Fibroblast of skin of left biceps (primary cell): ENCODE results near the gene DKKL1.

Source experiments
- DNase-seq, 2 experiments: peaks; one replicate each; pipeline ENCODE4 v3.0.0-alpha.2; 2013; ENCODE audit warnings: low read depth in 2 of 2

The DKKL1 gene

GRCh38 chr19:49396738-49397505, 33.2 kb downstream of the DKKL1 start:
- DNase-seq: no peak

GRCh38 chr19:49398001-49398615, 34.4 kb downstream of the DKKL1 start:
- no peak for DNase-seq

DNA sequence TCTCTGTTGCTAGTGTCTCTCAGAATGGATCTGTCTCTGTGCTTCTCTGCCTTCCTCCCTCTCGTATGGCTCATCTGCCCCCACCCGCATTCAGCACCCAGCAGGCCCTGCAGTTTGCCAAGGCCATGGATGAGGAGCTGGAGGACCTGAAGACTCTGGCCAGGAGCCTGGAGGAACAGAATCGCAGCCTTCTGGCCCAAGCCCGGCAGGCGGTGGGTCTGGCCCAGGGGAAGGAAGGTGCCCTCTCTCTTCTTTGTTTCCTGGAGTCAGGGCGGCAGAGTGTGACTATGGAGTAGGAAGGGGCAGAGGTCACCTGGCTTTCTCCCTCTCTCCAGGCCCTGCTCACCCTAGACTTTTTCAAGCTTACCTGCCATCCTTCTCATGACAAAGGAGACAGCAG, 35.3 kb downstream of the DKKL1 start:
- no peak for DNase-seq

DNA sequence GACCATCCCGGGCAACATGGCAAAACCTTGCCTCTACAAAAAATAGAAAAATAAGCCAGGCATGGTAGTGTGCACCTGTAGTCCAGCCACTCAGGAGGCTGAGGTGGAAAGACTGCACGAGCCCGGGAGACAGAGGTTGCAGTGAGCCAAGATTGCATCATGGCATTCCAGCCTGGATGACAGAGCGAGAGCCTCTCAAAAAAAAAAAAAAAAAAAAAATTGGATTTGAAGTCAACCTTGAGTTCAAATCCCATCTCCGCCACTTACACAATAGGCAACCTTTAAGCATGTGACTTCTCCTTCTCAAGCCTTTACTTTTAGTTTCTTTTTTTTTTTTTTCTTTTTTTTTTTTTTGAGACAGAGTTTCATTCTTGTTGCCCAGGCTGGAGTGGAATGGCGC, 36.4 kb downstream of the DKKL1 start:
- DNase-seq: no peak

DNA sequence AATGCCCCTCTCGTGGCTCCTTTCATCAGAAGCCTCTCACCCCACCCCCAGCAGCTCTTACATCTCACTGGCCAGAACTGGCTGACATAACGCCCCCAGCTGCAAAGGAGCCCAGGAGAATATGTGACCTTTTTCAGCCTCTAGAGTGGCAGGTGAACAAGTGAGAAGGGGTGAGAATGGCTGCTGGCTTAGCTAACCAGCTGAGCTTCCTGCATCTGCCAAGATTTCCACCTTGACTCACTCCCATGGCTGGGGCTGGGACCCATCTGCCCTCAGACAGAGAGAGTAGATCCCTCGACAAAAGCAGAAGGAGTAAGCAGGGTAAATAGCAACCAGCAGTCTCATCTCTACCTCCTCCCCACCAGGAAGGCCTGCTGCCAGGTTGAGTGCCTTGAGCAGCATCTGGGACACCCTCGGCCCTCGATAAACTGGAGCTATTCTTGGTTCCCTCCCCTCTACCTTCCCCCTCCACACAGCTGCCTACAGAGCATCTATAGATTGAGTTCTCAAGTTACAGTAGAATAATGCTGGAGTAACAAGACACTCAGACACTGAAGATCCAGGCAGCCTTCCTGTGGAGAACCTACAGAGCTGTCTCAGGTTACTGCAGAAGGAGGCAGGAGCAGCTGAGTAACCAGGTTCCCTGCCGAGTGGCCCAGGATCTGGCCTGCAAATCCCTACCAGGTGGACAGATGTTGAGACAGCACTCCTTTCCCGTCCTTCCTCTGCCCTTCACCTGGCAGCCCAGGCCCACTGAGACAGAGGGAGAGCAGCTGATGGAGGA, 39.9 kb downstream of the DKKL1 start:
- peak in 1 of 2 experiments; percentile 16 for DNase-seq

DNA sequence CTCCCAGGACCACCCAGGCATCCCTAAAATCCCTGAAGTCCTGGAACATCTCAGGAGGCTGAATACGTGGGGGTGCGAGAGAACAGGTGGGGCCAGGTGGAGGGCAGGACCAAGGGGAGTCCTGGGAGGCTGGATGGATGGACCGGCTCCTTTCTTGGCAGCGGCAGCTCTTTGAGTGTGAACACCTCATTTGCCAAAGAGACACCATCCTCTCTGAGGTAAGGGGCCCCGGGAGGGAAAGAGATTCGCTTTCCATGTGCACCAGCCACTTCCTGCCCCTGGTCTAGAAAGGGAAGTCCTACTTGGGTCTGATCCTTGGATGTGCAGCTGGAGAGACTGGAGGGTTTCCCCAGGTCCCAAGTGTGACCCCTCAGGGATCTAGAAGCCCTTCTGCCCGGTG, 43.4 kb downstream of the DKKL1 start:
- no peak for DNase-seq

DNA sequence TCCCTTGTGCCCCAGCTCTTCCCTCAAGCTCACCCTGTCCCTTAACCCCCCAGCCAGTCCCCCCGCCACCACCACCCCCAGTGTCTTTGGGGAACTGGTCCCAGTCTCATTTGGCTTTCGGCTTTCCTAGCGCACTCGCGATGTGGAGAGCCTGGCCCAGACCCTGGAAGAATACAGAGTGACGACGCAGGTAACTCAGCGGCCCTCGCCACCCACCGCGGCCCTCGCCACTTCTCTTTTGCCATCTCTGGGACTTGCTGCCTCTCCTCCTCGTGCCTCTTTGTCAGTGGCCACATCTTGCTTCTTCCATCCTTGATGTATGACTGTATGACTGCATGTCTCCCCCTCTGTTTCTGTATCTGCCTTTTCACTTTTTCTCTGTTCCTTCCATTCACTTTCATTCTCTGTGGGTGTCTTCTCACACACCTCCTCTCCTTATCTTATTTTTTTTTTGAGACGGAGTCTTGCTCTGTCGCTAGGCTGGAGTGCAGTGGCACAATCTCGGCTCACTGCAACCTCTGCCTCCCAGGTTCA, 43.9 kb downstream of the DKKL1 start:
- DNase-seq: no peak

DNA sequence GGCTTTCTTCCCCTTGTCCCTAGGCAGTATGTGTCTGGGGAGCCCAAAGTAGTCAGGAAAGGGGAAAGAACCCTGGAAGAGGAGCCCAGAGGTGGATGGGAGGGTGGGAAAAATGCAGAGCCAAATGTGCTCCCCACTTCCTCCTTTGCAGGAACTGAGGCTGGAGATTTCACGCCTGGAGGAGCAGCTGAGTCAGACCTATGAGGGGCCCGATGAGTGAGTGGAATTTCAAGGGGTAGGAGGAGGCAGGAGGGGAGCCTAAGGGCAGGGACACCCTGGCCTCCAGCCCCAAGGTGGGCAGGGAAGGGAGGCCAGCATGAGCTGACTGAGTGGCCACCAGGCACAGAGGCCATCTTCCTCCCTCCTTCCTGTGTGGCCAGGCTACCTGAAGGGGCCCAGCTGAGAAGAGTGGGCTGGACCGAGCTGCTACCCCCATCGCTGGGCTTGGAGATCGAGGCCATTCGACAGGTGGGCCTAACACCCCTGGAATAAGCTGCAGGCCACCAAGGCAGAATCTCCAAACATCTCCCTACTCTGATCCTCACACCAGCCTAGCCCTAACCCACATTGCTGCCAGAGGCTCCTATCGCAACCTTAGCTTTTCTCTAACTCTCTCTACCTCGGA, 45.3 kb downstream of the DKKL1 start:
- no peak for DNase-seq

GRCh38 chr19:49409441-49410029, 45.9 kb downstream of the DKKL1 start:
- DNase-seq: no peak

GRCh38 chr19:49411681-49412326, 48.1 kb downstream of the DKKL1 start:
- DNase-seq: no peak

GRCh38 chr19:49413348-49413747, 49.7 kb downstream of the DKKL1 start:
- DNase-seq: no peak

DNA sequence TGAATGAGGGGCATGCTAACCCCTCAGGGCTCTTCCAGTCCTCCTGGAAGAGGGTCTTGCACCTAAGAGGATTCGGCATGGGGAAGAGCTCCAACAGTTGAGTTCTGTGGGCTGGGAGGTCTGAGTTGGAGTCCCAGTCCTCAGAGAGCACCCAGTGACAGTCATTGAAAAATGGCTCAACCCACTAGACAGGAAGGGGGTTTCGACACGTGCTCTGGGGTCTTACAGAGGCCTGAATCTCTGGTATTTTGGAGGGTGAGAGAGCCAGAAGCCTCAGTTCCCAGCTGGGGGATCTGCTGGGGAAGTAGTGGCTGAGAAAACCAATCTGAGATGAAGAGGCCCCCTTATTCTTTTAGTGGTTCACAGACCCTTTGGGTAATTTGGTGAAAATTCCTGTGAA, 50.6 kb downstream of the DKKL1 start:
- no peak for DNase-seq

DNA sequence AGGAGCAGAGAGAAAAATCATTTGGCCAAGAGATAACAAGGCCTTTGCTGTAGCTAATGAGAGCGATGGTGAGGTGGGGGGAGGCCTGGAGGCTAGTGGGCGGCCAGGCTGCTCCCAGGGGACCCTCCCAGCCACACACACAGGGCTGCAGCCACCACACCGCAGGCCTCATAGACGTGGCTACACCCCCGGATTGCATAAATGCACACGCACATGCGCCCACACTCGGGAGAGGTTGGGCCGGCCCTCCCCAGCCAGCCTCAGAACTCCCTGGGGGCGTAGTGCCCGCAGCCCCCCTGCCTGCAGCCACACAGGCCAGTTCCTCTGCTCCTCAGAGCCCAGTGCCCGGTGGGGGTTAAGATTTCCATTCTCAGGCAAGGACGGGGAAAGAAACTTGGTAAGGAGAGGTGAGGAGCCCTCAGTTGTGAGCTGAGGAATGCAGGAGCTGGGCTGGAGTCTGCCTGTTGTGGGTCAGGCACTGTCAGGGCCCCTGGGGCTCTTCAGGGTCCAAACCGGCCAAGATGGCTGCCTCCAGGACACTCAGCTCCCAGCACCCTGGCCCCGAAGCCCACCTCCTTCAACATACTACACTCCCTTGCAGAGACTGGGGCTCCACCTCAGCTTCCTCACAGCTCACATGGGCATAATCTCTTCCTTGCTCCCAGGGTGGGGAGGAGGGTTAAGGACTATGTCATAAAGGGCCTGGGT, 51.6 kb downstream of the DKKL1 start:
- DNase-seq: no peak

GRCh38 chr19:49415810-49416200, 52.1 kb downstream of the DKKL1 start:
- no peak for DNase-seq

- no peak for DNase-seq
Observed at GRCh38 chr19:49417088-49417487, 53.4 kb downstream of the DKKL1 start.

- DNase-seq: no peak
Observed at GRCh38 chr19:49418511-49418910, 54.8 kb downstream of the DKKL1 start.

DNA sequence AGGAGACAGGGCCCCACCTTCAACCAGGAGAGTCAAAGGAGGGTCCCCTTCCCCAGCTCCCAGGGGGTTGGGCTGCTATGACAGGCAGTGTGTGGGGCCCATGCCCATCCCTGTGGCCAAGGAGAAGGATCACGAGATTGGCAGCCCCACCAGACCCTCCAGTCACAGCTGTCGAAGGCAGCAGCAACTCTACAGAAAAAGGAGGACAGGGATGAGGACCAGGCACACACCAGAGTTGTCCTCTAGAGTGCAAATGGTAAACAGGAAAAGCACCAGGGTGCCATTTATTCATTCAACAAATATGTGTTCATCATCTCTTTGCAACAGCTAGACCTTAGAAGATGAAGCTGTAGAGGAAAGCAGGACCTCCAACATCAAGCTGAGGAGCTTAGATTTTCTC, 55.5 kb downstream of the DKKL1 start:
- no peak for DNase-seq

DNA sequence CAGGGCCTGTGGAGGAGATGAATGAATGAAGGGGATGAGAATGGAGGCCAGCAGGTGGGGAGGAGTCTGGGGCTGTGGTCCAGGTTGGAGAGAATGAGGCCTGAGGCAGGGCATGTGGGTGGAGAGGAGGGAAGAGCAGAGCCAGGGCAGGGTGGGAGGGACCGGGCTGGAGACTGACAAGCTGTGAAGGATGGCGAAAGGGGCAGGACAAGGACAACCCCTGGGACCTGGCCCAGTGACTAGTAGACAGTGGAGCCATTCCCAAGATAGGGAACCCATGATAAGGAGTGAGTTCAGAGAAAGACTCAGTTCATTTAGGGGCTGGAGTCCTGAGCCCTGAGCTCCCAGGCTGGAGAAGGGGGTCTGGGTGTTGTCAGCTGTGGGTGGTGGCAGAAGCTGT, 56.5 kb downstream of the DKKL1 start:
- no peak for DNase-seq

DNA sequence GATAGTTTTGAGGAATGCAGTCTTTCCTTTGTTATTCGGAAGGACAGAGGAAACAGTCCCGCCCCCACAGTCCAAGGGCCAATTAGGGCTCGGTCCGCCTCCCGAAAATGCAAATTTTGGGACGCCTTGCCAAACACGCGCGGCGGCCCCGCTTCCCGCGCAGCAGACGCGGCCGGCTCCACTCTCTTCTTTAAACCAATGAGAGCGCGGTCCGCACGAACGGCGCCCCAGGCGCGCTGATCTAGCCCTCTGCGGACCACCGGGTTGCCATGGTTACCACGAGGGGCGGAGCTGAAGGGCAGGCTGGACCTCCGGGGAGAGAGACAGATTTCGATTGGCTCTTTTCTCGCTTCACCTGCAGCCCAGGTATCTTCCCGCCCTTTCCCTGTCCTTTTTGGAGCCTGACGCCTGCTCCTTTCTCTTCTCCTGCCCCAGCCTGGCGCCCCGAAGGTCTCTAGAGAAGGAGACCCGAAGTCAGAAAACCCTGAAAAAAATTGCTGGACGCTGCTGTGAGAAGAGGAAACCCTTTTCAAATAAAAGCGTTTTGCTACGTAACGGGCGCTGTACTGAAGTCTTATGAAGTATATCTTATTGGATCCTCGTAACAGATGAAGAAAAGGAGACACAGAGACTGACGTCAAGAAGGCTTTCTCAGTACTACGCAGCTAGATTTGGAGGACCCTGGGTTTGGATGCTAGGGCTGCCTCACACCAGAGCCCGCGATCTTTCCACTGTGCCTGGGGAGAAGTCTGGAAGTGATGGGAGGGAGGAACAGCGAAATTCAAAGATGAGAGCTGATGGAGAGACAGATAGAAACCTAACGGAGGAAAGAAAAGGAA, 57.6 kb downstream of the DKKL1 start:
- DNase-seq: no peak

DNA sequence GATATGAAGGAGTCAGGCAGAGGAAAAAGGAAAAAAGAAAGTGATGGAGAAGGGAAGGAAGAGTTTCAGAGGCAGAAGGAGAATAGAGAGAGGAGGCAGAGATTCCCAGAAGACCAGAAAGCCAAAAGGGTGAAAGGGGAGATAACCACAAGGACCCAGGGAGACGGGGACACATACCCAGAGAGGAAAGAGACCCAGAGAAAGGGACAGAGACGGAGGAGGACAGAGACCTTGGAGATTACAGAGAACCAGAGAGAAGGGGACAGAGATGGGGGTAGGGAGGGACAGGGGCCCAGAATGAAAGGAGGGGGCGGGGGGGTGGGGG, 58.2 kb downstream of the DKKL1 start:
- no peak for DNase-seq
